T-helper 2 cell treated with Interferon-gamma antibody and Interleukin-4, amounts not matched to agents 100 ng/mL and 5 ng/mL, for 36 hours (primary cell): Measurements from ENCODE around the gene ADORA2B. TPM values are rescaled to one million over a fixed set of nuclear protein-coding genes. Genes with fewer than 3 reads are reported as not detected.
"Not testable (repeated sequence)": the region's sequence is repeated elsewhere in the genome, so short reads cannot be mapped to it uniquely, and the experiment has no call there.

Experiments
- intact Hi-C: fragments of 100-400 bp; cut with micrococcal nuclease; formaldehyde crosslinking; loops from one replicate; pipeline ENCODE4 v1.15.1; 2023
- total RNA-seq: library from RNA; stranded (reverse); gene quantifications from 2 replicates; pipeline ENCODE4 v1.2.3, GENCODE V29; 2022

Gene ADORA2B
- total RNA-seq: 0.89 and 1.00 TPM in 2 replicates

DNA sequence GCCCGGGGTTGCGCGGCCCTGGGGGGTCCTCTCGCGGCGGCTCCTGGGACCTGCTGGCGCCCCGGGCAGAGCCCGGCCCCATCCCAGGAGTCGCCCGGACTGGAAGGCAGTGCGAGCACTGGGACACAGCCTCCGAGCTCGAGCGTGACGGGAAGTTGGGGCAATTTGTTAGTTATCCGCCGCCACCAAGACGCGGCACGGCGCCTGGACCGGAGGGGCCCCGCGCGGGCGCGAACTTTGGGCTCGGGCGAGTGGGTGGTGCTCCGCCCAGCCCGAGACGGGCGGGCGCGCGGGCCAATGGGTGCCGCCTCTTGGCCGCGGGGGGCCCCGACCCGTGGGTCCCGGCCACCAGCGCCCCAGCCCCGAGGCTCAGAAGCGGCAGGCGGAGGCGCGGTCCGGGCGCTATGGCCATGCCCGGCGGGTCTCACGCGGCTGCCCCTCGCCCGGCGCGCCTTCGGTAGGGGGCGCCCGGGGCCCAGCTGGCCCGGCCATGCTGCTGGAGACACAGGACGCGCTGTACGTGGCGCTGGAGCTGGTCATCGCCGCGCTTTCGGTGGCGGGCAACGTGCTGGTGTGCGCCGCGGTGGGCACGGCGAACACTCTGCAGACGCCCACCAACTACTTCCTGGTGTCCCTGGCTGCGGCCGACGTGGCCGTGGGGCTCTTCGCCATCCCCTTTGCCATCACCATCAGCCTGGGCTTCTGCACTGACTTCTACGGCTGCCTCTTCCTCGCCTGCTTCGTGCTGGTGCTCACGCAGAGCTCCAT is at the start of gene ADORA2B:
TSS of gene ADORA2B (plus strand) at position 372 of the 768 bp plus-strand sequence. CDS start at position 491, 119 bp downstream.
- intact Hi-C loops: loop anchor here (1.0 to 2.0 kb wide), 2 partner anchors 14 to 53 kb away; no protein-coding TSS in a partner anchor

DNA sequence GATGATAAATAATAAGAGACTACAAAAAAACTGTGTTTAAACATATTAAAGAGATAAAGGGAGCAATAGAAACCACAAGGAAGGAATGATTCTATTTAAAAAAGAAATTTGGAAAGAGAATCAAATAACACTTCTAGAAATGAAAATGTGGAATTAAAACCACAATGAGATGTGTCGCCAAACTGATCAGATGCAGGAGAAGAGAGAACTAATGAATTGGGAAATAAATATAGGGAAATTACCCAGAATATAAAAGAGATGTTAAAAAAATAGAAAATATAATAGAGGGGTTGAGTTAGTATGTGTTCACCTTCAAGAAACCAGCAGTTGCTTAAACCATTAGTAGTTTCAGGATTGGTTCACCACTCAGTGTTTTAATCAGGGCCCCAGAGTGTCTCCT is 48.7 kb upstream of the ADORA2B start:
- intact Hi-C loops: no loop called here

DNA sequence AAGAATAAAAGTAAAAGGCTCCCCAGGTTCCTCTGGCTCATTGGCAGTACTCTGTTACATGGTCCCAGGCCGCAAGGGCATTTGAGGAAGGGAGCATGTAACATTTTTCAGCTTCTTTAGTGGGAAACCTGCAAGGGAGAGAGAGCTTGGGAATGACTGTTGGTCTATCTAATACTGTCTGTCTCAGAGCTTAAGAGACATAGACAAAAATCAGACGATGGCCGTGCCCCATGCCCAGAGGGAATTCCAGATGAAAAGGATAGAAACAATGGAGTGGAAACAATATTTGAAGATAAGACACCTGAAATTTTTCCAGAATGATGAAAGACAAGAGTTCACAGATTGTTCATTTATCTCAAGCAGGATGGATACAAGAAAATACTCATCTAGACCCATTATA is 48.1 kb upstream of the ADORA2B start:
- intact Hi-C loops: no loop called here

DNA sequence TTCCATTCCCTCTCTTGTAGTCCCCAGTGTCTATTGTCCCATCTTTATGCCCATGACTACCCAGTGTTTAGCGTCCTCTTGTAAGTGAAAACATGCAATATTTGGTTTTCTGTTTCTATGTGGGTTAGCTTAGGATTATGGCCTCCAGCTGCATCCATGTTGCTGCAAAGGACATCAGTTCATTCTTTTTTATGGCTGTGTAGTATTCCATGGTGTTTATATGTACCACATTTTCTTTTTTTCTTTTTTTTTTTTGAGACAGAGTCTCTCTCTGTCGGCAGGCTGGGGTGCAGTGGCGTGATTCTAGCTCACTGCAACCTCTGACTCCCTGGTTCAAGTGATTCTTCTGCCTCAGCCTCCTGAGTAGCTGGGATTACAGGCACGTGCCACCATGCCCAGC is 45.3 kb upstream of the ADORA2B start:
- intact Hi-C loops: not testable (repeated sequence)

DNA sequence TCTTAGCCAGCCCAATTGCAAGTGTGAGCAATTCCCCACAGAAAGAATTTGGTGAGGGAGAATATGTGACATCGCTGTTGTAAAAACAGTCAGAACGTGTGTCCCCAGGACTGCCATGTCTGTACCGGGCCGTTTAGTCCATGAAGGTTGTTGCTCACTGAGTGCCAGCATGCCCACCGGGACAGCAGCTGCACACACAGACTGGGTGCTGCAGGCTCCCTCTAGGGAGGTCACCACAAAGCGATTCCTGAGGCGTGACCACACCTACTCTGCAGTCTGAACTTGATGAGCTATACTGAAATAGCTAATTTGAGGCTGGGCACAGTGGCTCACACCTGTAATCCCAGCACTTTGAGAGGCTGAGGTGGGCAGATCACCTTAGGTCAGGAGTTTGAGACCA is 44.1 kb upstream of the ADORA2B start:
- intact Hi-C loops: no loop called here

DNA sequence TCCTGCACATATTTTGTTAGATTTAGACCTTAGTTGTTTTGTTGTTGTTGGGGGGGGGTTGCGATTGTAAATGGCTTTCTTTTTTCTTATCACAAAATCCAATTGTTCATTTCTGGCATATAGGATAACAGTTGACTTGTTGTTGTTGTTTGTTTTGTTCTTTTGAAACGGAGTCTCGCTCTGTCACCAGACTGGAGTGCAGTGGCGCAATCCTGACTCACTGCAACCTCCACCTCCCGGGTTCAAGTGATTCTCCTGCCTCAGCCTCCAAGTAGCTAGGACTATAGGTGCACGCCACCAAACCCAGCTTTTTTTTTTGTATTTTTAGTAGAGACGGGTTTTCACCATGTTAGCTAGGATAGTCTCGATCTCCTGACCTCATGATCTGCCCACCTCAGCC is 39.7 kb upstream of the ADORA2B start:
- intact Hi-C loops: not testable (repeated sequence)

DNA sequence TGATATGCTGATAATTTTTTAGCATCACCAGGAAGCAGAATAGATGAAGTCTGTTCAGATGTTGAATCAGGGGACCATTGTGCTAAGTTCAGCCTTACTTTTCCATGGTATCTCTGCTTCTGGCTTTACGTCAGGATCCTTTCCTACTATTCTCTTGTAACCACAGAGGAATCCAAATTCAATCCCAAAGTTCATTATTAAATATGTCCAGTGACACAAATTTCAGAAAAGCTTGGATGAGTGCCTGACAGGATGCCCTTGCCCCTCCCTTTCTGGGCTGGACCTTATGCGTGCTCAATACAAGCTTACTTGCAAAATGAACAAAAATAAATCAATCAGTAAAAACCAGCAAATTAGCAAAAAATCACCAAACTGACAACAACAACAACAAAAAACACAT is 37.6 kb upstream of the ADORA2B start:
- intact Hi-C loops: no loop called here

DNA sequence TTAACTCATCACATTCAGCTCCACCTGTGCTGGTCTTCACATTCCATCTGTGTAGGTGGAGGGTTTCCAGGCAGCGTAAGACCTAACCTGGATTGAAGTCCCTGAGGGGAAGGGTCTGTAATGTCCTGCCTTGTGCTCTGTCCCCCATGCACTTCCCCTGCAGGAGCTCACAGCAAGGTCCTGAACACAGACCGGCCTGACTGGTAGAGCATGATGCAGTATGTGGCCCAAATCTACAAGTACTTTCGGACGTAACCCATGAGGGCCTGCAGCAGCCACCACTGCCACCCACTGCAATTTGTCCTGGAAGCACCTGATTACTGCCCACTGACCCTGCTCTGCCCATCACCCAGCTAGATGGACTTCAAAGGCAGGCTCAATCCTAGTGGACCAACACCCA is 36.6 kb upstream of the ADORA2B start:
- intact Hi-C loops: no loop called here

DNA sequence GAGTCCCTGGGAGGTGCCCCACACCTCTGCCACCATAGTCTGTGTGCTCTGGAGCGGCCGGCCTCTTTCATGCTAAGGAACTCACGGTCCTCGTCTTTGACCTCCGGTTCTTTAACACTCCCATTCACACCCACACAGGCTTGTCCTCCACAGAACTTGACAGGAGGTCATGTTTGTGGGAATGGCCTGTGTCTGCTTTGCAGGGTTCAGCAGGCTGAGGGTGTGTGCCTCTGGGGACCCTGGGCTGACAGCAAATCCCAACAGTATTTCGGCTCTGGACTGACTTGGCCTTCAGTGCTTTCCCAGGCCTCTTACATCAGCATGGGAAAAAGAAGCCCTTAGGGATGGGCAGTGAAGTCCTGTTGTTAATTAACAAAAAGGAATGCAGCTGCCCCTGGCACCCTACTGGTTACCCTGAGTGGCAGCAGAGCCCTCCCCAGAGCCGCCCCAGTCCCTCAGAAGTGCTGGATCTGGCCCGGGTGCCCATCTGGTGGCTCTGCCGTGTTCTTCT is 35.4 kb upstream of the ADORA2B start:
- intact Hi-C loops: no loop called here

DNA sequence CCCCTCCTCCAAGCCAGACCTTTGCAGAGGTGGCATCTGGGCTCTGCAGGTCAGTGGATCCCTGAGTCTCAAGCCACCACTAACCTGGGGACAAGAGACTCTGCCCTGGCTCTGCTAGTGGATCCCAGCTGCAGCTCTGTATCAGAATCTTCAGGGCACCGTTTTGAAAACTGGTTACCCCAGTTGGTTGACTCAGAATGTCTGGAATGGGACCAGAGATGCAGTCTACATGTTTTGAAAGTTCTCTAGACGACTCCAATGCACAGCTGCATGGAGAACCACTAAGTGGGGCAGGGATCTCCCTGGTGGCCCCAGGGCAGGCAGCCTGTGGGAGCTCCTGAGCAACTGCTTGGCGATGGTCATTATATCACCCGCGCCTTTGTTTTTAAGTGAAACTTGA is 34.1 kb upstream of the ADORA2B start:
- intact Hi-C loops: no loop called here

DNA sequence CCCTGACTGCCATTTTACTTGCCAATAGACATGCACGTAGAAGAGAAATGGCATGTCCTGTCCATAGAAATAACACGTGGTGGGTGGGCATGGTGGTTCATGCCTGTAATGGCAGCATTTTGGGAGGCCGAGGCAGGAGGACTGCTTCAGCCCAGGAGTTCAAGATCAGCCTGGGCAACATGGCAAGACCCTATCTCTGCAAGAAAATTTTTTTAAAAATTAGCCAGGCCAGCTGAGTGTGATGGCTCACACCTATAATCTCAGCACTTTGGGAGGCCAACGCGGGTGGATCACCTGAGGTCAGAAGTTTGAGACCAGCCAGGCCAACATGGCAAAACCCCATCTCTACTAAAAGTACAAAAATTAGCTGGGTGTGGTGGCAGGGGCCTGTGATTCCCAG is 33.2 kb upstream of the ADORA2B start:
- intact Hi-C loops: not testable (repeated sequence)

DNA sequence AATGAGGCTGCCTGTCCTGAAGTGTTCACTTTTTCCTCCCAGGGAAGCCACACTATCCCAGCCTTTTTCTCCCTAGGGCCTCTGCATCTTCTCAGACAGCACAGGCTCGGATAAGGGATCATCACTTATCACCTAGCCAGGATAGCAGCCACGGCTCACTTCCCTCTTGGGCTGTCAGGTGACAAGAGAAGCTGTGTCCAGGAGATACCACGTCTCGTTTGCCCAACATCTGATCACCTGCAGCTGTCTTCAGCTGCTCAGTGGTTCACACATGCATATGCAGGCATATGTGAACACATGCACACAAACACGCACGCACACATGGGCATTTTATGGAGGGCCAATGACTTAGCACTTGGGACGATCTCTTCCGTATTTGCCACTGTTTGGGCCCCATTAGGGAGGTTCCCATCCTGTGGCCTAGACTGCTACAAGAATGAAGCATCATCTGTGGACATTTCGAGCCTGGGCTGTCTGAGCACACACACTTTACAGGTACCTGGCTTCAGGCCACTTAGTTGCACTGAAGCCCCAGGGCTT is 32.4 kb upstream of the ADORA2B start:
- intact Hi-C loops: no loop called here

DNA sequence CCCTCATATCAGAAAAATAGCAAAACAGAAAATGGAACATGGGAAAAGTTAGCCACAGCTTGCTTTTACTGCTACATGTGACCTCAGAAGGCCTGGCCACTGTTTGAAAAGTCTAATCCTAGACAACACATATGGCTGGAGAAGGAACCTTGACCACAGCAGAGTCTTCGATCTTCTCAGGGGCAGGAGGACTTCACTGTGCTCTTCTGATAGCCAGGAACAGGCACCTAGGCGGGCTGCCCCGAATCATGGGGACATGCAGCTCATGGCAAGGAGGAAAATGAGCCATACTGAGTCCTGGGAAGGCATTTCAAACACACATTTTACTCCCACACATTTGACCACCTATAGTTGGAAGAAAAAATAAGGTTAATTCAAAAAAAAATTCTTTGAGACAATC is 31.1 kb upstream of the ADORA2B start:
- intact Hi-C loops: no loop called here

DNA sequence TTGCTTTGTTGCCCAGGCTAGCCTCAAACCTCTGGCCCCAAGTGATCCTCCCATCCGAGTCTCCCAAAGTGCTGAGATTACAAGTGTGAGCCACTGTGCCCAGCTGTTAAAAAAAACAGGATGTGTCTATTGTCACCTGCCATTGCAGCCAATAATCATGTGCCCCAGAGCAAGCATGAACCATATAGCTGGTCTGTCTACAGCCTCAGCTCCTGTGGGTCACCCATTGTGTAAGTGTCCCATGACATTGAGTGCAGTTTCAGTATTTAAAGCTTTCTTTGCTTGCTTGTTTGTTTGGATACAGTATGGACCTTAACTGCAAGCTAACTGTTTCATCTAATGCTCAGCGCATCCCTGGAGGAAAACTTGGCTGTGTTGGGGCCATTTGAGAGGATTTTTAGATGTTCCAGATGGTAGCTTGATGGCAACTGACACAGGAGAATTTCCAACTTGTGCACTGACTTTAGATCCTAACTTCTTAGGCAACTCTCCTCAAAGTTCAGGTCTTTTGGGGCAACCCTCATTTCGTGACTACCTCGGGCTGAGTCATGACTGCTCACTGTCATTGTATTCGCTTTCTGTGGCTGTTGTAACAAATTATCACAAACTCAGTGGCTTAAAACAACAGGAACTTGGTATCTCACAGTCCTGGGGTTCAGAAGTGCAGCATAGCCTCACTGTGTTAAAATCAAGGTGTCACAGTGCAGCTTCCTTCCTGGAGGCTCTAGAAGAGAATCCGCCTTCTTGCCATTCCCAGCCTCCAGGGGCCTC is 30.3 kb upstream of the ADORA2B start:
- intact Hi-C loops: no loop called here

DNA sequence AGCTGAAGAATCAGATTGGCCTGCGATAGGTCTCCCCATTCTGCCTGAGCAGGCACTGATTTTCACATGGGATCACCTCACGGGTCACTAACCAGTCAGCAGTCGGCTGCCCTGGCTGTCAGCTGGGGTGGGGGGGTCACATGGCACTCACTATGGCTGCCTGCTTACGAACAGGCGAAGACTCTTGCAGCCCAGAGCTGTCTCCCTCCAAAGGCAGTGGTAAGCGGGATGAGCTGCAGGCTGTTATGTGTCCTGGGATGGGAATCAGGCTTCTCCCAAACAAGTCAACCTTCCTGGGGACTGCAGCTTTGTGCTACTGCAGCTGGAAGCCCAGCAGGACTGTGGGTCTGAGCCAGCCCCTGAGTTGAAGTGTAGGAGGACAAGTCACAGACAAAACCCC is 29.0 kb upstream of the ADORA2B start:
- intact Hi-C loops: no loop called here

DNA sequence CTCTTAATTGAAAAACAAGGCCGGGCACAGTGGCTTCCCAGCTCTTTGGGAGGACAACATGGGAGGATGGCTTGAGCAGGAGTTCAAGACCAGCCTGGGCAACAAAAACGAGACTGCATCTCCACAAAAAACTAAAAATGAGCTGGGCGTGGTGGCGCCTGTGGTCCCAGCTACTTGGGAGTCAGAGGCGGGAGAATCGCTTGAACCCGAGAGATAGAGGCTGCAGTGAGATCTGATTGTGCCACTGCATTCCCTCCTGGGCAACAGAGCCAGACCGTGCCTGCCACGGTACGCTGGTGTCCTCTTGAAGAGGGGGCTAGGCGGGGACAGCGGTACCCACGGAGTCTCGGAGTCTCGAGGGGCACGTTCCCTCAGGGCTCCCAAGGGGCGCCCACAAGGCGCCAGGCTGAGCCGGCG is 27.9 kb upstream of the ADORA2B start:
- intact Hi-C loops: no loop called here

DNA sequence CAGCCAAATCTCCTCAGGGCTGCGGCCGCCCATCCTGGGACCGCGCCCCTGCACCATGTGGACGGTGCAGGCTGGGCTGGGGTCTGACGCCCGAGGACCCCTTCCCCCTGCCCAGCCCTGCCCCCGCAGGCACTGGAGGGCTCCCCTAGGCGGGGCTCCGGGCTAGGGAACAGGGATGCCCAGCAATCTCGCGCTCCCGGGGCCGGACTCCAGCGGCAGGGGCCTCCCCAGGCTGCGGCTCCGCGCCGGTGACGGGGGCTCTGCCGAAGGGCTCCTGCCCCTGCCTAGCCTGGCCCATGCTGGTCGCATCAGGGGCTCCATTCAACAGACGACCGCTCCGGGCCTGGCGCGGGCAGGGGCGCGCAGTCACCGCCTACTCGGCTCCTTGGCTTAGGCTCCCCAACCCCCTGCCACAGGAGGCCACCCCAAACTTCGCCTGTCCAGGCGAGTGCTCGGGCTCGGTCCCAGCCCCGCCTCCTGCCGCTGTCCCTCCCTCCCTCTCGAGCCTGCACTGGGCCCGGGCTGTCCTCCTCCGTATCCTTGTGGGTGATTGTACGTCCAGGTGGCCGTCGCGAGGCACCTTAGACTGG is 27.4 kb upstream of the ADORA2B start:
- intact Hi-C loops: no loop called here

DNA sequence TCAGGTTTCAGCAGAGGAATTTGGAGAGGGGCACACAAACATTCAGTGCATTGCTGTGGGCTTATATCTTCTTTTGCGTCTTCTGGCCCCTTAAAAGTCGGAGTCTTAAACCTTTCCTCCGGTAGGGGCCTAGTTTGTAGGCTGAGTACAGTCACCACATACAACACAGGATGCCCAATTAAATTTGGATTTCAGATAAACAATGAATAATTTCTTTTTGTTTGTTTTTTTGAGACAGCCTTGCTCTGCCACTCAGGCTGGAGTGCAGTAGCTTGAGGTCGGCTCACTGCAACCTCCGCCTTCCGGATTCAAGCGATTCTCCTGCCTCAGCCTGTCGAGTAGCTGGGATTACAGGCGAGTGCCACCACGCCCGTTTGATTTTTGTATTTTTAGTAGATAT is 26.7 kb upstream of the ADORA2B start:
- intact Hi-C loops: no loop called here

DNA sequence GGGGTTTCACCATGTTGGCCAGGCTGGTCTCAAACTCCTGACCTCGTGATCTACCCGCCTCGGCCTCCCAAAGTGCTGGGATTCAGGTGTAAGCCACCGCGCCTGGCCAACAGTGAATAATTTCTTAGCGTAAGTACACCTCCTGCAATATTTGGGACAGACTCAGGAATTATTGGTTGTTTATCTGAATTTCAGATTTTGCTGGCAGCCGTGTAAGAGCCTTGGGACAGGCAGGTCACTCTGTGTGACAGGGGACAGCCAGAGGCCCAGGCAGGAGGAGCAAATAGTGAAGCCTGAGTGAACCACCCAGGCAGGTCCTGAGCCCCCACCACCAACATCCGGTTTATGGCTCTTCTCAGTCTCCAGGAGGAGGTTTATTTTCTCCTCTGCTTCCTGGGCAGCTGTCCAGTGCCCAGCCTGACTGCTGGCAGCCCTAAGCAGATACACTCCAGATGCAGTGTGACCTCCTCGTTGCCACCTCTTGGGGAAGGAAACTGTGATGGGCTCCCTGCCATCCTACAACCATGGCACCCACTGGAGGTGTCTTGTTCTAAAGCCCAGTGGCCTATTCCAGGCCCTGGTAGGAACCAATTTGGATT is 26.2 kb upstream of the ADORA2B start:
- intact Hi-C loops: no loop called here

DNA sequence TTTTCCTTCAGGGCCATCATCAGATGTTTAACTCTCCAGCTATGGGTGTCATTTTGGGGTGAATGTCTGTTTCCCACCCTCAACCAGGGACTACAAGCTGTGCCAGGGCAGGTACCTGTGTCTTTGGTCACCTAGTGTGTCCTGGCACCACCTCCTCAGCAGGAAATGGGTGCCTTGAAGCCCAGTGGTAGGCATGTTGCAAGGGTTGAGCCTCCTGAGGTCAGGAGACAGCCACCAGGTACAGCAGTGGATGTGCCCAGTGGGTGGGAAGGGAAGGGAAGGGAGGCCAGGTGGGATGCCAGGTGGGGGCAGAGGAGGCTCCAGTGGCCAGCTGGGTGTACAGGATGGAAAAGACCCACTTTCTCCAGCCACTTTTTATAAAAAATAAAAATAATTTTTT is 25.5 kb upstream of the ADORA2B start:
- intact Hi-C loops: no loop called here

DNA sequence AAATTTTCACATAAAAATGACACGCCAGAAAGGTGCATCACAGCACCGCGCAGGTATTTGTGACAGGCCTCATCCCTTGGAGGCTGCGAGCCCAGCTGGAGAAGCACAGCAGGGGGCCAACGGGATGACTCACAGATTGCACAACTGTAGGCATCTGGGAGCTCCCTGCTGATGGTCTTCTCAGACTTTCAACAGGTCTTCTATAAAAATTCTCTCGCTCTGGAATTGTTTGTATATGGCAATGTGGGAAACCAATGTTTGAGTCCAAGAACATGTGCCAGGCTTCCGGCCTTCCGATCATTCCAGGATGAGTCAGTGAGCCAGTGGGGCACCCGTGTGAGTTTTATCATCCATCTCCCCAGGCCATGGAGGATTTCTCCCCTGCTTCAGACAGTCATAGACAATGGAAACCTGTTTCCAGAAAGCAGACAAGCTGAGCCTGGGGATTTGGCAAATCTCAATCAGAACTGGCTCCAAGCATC is 24.1 kb upstream of the ADORA2B start:
- intact Hi-C loops: no loop called here
